IMR-90 (cell line): Measurements from ENCODE around the gene EGLN1. TPM values are rescaled to one million over a fixed set of nuclear protein-coding genes. Genes with fewer than 3 reads are reported as not detected.

Experiments
- ATAC-seq: fragments of 200-7000 bp; cut with Tn5 transposase; 2 replicates; pipeline ENCODE4 v1.9.1; 2020; ENCODE audit warnings: low read depth, mild to moderate bottlenecking, moderate library complexity
- BruUV-seq: library from RNA; stranded (reverse); fragments of 400-500 nt; replicated peaks from 2 replicates; lab custom pipeline; 2021; lab: Mats Ljungman, UMichigan
- CTCF ChIA-PET: fragments of 300-600 bp; formaldehyde crosslinking; extraction: SDS; loops from one replicate; lab custom pipeline; 2021; ENCODE audit warnings: antibody characterized with exemption; lab: Yijun Ruan, JAX
- POLR2A ChIA-PET: fragments of 300-600 bp; sonication (Branson Sonifier 250); formaldehyde crosslinking; loops from one replicate; lab custom pipeline; 2022; ENCODE audit warnings: antibody characterized with exemption; ENCODE audit not compliant: unreplicated experiment; lab: Charles Lee
- DNase-seq: peaks from one replicate; pipeline ENCODE4 v3.0.0; 2013
- H2AFZ ChIP-seq: replicated peaks from 2 replicates; pipeline ENCODE3; 2013; ENCODE audit warnings: low read length, mild to moderate bottlenecking; ENCODE audit not compliant: poor library complexity
- H2AK5ac ChIP-seq: 2 replicates; pipeline ENCODE4 v1.6.1; 2013; ENCODE audit warnings: low read depth, low read length, inconsistent platforms
- H2AK9ac ChIP-seq: replicated peaks from 2 replicates; pipeline ENCODE3; 2013; ENCODE audit warnings: mild to moderate bottlenecking, low read depth, low read length, moderate library complexity; ENCODE audit not compliant: poor library complexity
- H2BK120ac ChIP-seq: 2 replicates; pipeline ENCODE4 v1.6.1; 2013; ENCODE audit warnings: low read depth, low read length, inconsistent platforms
- H2BK15ac ChIP-seq: 3 replicates; pipeline ENCODE4 v1.6.1; 2013; ENCODE audit warnings: low read depth, low read length, inconsistent platforms
- H2BK20ac ChIP-seq: 2 replicates; pipeline ENCODE4 v1.6.1; 2013; ENCODE audit warnings: low read depth, mild to moderate bottlenecking, inconsistent platforms, low read length, moderate library complexity
- H2BK5ac ChIP-seq: 2 replicates; pipeline ENCODE4 v1.6.1; 2013; ENCODE audit warnings: mild to moderate bottlenecking, low read depth, low read length, inconsistent platforms; ENCODE audit not compliant: poor library complexity, severe bottlenecking
- H3K14ac ChIP-seq: replicated peaks from 2 replicates; pipeline ENCODE4 v1.6.1; 2013; ENCODE audit warnings: low read depth, low read length, inconsistent platforms
- H3K18ac ChIP-seq: 2 replicates; pipeline ENCODE4 v1.6.1; 2013; ENCODE audit warnings: low read depth, low read length, control low read depth
- H3K23ac ChIP-seq: 2 replicates; pipeline ENCODE4 v1.6.1; 2013; ENCODE audit warnings: low read depth, low read length, inconsistent platforms
- H3K27ac ChIP-seq: 2 replicates; pipeline ENCODE4 v1.5.1; 2013; ENCODE audit warnings: mild to moderate bottlenecking, control low read depth, low read length; ENCODE audit not compliant: insufficient read depth
- H3K27me3 ChIP-seq: 2 replicates; pipeline ENCODE4 v1.6.1; 2013; ENCODE audit warnings: low read length; ENCODE audit not compliant: control insufficient read depth, insufficient read depth
- H3K36me3 ChIP-seq: 2 replicates; pipeline ENCODE4 v1.6.1; 2013; ENCODE audit warnings: low read length, mixed read lengths; ENCODE audit not compliant: control insufficient read depth, insufficient read depth
- H3K4ac ChIP-seq: 2 replicates; pipeline ENCODE4 v1.6.1; 2013; ENCODE audit warnings: low read depth, low read length, inconsistent platforms
- H3K4me1 ChIP-seq: 2 replicates; pipeline ENCODE4 v1.6.1; 2013; ENCODE audit warnings: low read length, mixed read lengths; ENCODE audit not compliant: control insufficient read depth, insufficient read depth
- H3K4me2 ChIP-seq: 2 replicates; pipeline ENCODE4 v1.6.1; 2013; ENCODE audit warnings: low read depth, mild to moderate bottlenecking, control low read depth, low read length, moderate library complexity
- H3K4me3 ChIP-seq: 2 replicates; pipeline ENCODE4 v1.5.1; 2013; ENCODE audit warnings: low read depth, mild to moderate bottlenecking, control low read depth, low read length, moderate library complexity; ENCODE audit not compliant: insufficient read depth
- H3K56ac ChIP-seq: 2 replicates; pipeline ENCODE4 v1.6.1; 2013; ENCODE audit warnings: low read length, inconsistent platforms; ENCODE audit not compliant: insufficient read depth; ENCODE audit errors: extremely low read depth
- H3K79me1 ChIP-seq, 2 experiments: 2 replicates each; pipeline ENCODE4 v1.6.1; 2013; ENCODE audit warnings: low read length in 2 of 2, inconsistent platforms in 1 of 2, low read depth in 1 of 2
- H3K9ac ChIP-seq: 2 replicates; pipeline ENCODE4 v1.6.1; 2013; ENCODE audit warnings: low read depth, low read length, control low read depth
- H3K9me1 ChIP-seq: 2 replicates; pipeline ENCODE4 v1.6.1; 2013; ENCODE audit warnings: low read length, inconsistent platforms; ENCODE audit not compliant: insufficient read depth
- H3K9me3 ChIP-seq: 2 replicates; pipeline ENCODE4 v1.6.1; 2013; ENCODE audit warnings: low read length; ENCODE audit not compliant: control insufficient read depth, insufficient read depth
- H4K20me1 ChIP-seq: 2 replicates; pipeline ENCODE4 v1.6.1; 2013; ENCODE audit warnings: low read length, inconsistent platforms; ENCODE audit not compliant: insufficient read depth
- H4K5ac ChIP-seq: 2 replicates; pipeline ENCODE4 v1.6.1; 2013; ENCODE audit warnings: mild to moderate bottlenecking, low read depth, low read length, control low read depth
- H4K8ac ChIP-seq, 2 experiments: 2 replicates each; pipeline ENCODE4 v1.6.1; 2013; ENCODE audit warnings: low read depth in 2 of 2, low read length in 2 of 2, control low read depth in 1 of 2, inconsistent platforms in 1 of 2
- H4K91ac ChIP-seq: 2 replicates; pipeline ENCODE4 v1.6.1; 2013; ENCODE audit warnings: low read depth, low read length, inconsistent platforms; ENCODE audit not compliant: insufficient read depth
- CEBPB ChIP-seq: IDR thresholded peaks from 2 replicates; pipeline ENCODE4 v1.6.1; 2012; ENCODE audit warnings: low read depth, low read length, improper control_type of control experiment
- SMC3 ChIP-seq: fragments of 150-350 bp; IDR thresholded peaks from 2 replicates; pipeline ENCODE4 v1.6.1; 2016; ENCODE audit warnings: low read depth, mild to moderate bottlenecking, antibody characterized with exemption, low read length, moderate library complexity
- WGBS, 2 experiments: methylation state at CpG; one replicate each; pipeline versions ENCODE4 v1.1.5 to v1.1.7; 2013; ENCODE audit warnings: missing lambda C conversion rate in 2 of 2; ENCODE audit not compliant: insufficient read length in 1 of 2; ENCODE audit errors: extremely low coverage in 2 of 2; 5-methylcytosine and 5-hydroxymethylcytosine counted together
- dilution Hi-C: fragments of 300-500 bp; cut with HindIII; formaldehyde crosslinking; loops from one replicate; pipeline ENCODE4 v1.14.3; 2018; ENCODE audit warnings: low sequenced_read_pairs; ENCODE audit not compliant: unreplicated experiment
- in situ Hi-C: fragments of 300-500 bp; cut with MboI; formaldehyde crosslinking; loops from 3 replicates; pipeline ENCODE4 v1.14.3; 2019; ENCODE audit warnings: low sequenced_read_pairs, inconsistent platforms, mixed read lengths
- intact Hi-C: fragments of 100-400 bp; cut with micrococcal nuclease; formaldehyde crosslinking; loops from 2 replicates; pipeline ENCODE4 v1.10.0; 2022
- polyA plus RNA-seq, 3 experiments: library from polyadenylated mRNA; depleted of rRNA; stranded (reverse); fragments of >200 nt; gene quantifications; 2 replicates each; pipeline ENCODE4 v1.2.3, GENCODE V29; 2012; ENCODE audit warnings: low replicate concordance in 1 of 3
- total RNA-seq: library from RNA; depleted of rRNA; stranded (reverse); fragments of >200 nt; gene quantifications from 2 replicates; pipeline ENCODE4 v1.2.3, GENCODE V29; 2012

Gene EGLN1
- total and polyA plus RNA-seq, 2 of the 4 experiments (the other 2 are of a cell fraction), result 25.7 to 26.9 TPM

DNA sequence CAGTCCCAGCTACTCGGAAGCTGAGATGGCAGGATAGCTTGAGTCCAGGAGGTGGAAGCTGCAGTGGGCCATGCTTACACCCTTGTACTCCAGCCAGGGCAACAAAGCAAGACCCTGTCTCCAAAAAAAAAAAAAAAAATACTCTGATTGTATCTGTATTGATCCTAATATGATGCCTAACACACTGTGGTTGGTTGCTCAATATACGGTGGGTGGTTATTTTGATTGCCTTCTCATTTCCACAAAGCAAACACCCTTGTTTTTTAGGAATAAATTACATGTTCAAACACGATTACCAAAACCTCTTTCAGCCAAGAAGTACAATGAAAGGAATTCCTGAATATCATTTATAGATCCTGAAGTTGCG is 3.4 kb downstream of the EGLN1 start:
- Histone ChIP-seq H2BK15ac (no peak overlapping the region), H3K18ac (no peak overlapping the region), H3K79me1 (peaks cover 0 to 61% of the 10 kb centered on the region in 2 experiments; a peak in 2 of 4 replicates), H3K9ac (peak overlapping the region; percentile 6; the same call in 1 of the 2 replicates), H4K91ac (no peak overlapping the region), H4K20me1 (peaks cover 71% of the 10 kb centered on the region), H2AFZ (no peak overlapping the region), H3K56ac (no peak overlapping the region), H3K9me3 (no peaks in the 10 kb centered on the region), H3K4me1 (peaks cover 7% of the 10 kb centered on the region), H2BK120ac (no peak overlapping the region), H2BK20ac (no peak overlapping the region), H3K36me3 (no peaks in the 10 kb centered on the region; the same call in 1 of the 2 replicates), H3K27ac (no peak overlapping the region), H2AK9ac (no peak overlapping the region), H3K4me2 (peak overlapping the region; percentile 89), H3K23ac (no peak overlapping the region), H3K9me1 (peaks cover 9% of the 10 kb centered on the region), H2BK5ac (no peak overlapping the region), H4K5ac (no peak overlapping the region), H4K8ac (no peak overlapping the region), H3K4me3 (peak overlapping the region; percentile 78), H3K4ac (no peak overlapping the region), H3K14ac (no peak overlapping the region), H3K27me3 (no peaks in the 10 kb centered on the region), H2AK5ac (no peak overlapping the region)
- ATAC-seq, result no peak
- ChIA-PET CTCF (no interaction called here), POLR2A (no interaction called here)
- 0 out of 2 replicates have a peak, but pooled peaks have one; percentile 3 for TF ChIP-seq CEBPB
- no peak for TF ChIP-seq SMC3
- no TSS peak for BruUV-seq
- dilution Hi-C loops (no loop called here), intact Hi-C loops (loop anchor here (5.0 kb wide), 1 partner anchor 184 kb away; no protein-coding TSS in a partner anchor), in situ Hi-C loops (no loop called here)
- no peak for DNase-seq
- no CpG with 5 or more reads among the region's 4 CpGs for WGBS, 2 experiments
